MCF 10A (cell line): ENCODE data around the gene ANKH. TPM values are rescaled to one million over a fixed set of nuclear protein-coding genes. Genes with fewer than 3 reads are reported as not detected.

Experiments
- BruUV-seq: library from RNA; stranded (reverse); fragments of 400-500 nt; replicated peaks from 2 replicates; lab custom pipeline; 2021; lab: Mats Ljungman, UMichigan
- CTCF ChIA-PET: fragments of 300-600 bp; sonication (Branson Sonifier 250); formaldehyde crosslinking; extraction: SDS; loops from one replicate; lab custom pipeline; 2021; ENCODE audit warnings: antibody characterized with exemption, inconsistent platforms; lab: Yijun Ruan, JAX
- POLR2A ChIA-PET: fragments of 300-600, 350-650 bp; sonication (Branson Sonifier 250); formaldehyde crosslinking; extraction: SDS; loops from one replicate; lab custom pipeline; 2020; ENCODE audit warnings: antibody characterized with exemption, inconsistent platforms; lab: Yijun Ruan, JAX
- DNase-seq: peaks from one replicate; pipeline ENCODE4 v3.0.0-alpha.2; 2018; ENCODE audit not compliant: unreplicated experiment
- H3K27ac Mint-ChIP-seq: one replicate; pipeline ENCODE4 v1.8.0; 2022; ENCODE audit warnings: mild to moderate bottlenecking, low read depth, mixed read lengths; ENCODE audit not compliant: unreplicated experiment
- H3K27me3 Mint-ChIP-seq: one replicate; pipeline ENCODE4 v1.8.0; 2022; ENCODE audit warnings: mixed read lengths; ENCODE audit not compliant: insufficient read depth, unreplicated experiment
- H3K36me3 Mint-ChIP-seq: one replicate; pipeline ENCODE4 v1.8.0; 2022; ENCODE audit warnings: mild to moderate bottlenecking, moderate library complexity, mixed read lengths; ENCODE audit not compliant: insufficient read depth, unreplicated experiment
- H3K4me1 Mint-ChIP-seq: one replicate; pipeline ENCODE4 v1.8.0; 2022; ENCODE audit warnings: mixed read lengths; ENCODE audit not compliant: insufficient read depth, unreplicated experiment
- H3K4me3 Mint-ChIP-seq: one replicate; pipeline ENCODE4 v1.8.0; 2022; ENCODE audit warnings: mild to moderate bottlenecking, moderate library complexity, mixed read lengths; ENCODE audit not compliant: unreplicated experiment
- H3K9me3 Mint-ChIP-seq: one replicate; pipeline ENCODE4 v1.8.0; 2022; ENCODE audit warnings: mixed read lengths; ENCODE audit not compliant: unreplicated experiment
- CTCF ChIP-seq: fragments of 200-600 bp; IDR thresholded peaks from one replicate; pipeline ENCODE4 v1.8.0; 2022; ENCODE audit warnings: antibody characterized with exemption, mild to moderate bottlenecking; ENCODE audit not compliant: unreplicated experiment
- intact Hi-C: fragments of 100-400 bp; cut with micrococcal nuclease; formaldehyde crosslinking; loops from 2 replicates; pipeline ENCODE4 v1.14.1; 2022
- total RNA-seq: library from RNA; stranded (reverse); gene quantifications from 2 replicates; pipeline ENCODE4 v1.2.3, GENCODE V29; 2022

Gene ANKH
- total RNA-seq, 1 experiment from 2014 or later = 65.7 TPM

GRCh38 chr5:14902826-14903560, 31.4 kb upstream of the ANKH start:
- no peak overlapping the region for H3K27ac Mint-ChIP-seq
- no TSS peak for BruUV-seq
- intact Hi-C loops = no loop called here
- CTCF ChIA-PET = interaction anchor here (0.7 kb wide), 1 partner anchor 38 kb away, joined by 3 read pairs; no protein-coding TSS in a partner anchor
- H3K27me3 Mint-ChIP-seq = no peaks in the 10 kb centered on the region
- H3K4me3 Mint-ChIP-seq = no peak overlapping the region
- H3K4me1 Mint-ChIP-seq = peaks cover 1% of the 10 kb centered on the region
- POLR2A ChIA-PET = interaction anchor here (0.9 kb wide), 1 partner anchor 29 kb away, joined by 3 read pairs; no protein-coding TSS in a partner anchor
- H3K36me3 Mint-ChIP-seq = no peaks in the 10 kb centered on the region
- DNase-seq = no peak
- H3K9me3 Mint-ChIP-seq = no peaks in the 10 kb centered on the region
- no peak for TF ChIP-seq CTCF

- H3K4me3 Mint-ChIP-seq = no peak overlapping the region
- ChIA-PET POLR2A (interaction anchor here (0.6 to 1.0 kb wide), 2 partner anchors 22 to 36 kb away, joined by 4 to 6 read pairs; no protein-coding TSS in a partner anchor), CTCF (no interaction called here)
- intact Hi-C loops = no loop called here
- H3K36me3 Mint-ChIP-seq = no peaks in the 10 kb centered on the region
- BruUV-seq = no TSS peak
- no peaks in the 10 kb centered on the region for H3K9me3 Mint-ChIP-seq
- no peak for TF ChIP-seq CTCF
- no peaks in the 10 kb centered on the region for H3K4me1 Mint-ChIP-seq
- no peaks in the 10 kb centered on the region for H3K27me3 Mint-ChIP-seq
- H3K27ac Mint-ChIP-seq = no peak overlapping the region
- no peak for DNase-seq
Observed at GRCh38 chr5:14901462-14902051, 30.0 kb upstream of the ANKH start.

GRCh38 chr5:14900693-14901461, 29.3 kb upstream of the ANKH start:
- ChIA-PET POLR2A (interaction anchor here (0.6 to 1.0 kb wide), 2 partner anchors 23 to 36 kb away, joined by 4 to 6 read pairs; no protein-coding TSS in a partner anchor), CTCF (no interaction called here)
- H3K27ac Mint-ChIP-seq = no peak overlapping the region
- H3K4me3 Mint-ChIP-seq = no peak overlapping the region
- H3K27me3 Mint-ChIP-seq = no peaks in the 10 kb centered on the region
- TF ChIP-seq CTCF = no peak
- intact Hi-C loops = no loop called here
- BruUV-seq = no TSS peak
- H3K36me3 Mint-ChIP-seq = no peaks in the 10 kb centered on the region
- H3K9me3 Mint-ChIP-seq = no peaks in the 10 kb centered on the region
- H3K4me1 Mint-ChIP-seq = no peaks in the 10 kb centered on the region
- no peak for DNase-seq

- no peak for DNase-seq
- H3K27me3 Mint-ChIP-seq = no peaks in the 10 kb centered on the region
- H3K4me3 Mint-ChIP-seq = no peak overlapping the region
- H3K27ac Mint-ChIP-seq = no peak overlapping the region
- intact Hi-C loops = no loop called here
- ChIA-PET CTCF (interaction anchor here (0.7 kb wide), 1 partner anchor 39 kb away, joined by 3 read pairs; no protein-coding TSS in a partner anchor), POLR2A (no interaction called here)
- no peak for TF ChIP-seq CTCF
- no TSS peak for BruUV-seq
- no peaks in the 10 kb centered on the region for H3K4me1 Mint-ChIP-seq
- H3K36me3 Mint-ChIP-seq = no peaks in the 10 kb centered on the region
- H3K9me3 Mint-ChIP-seq = no peaks in the 10 kb centered on the region
Observed at GRCh38 chr5:14896131-14896530, 24.6 kb upstream of the ANKH start.
